GM21367 (cell line): ENCODE measurements around the gene GIT1.
"Not testable (repeated sequence)": the region's sequence is repeated elsewhere in the genome, so short reads cannot be mapped to it uniquely, and the experiment has no call there.

Experiments used
- ATAC-seq: cut with Tn5 transposase; IDR thresholded peaks from one replicate; pipeline ENCODE4 v1.9.1; 2021; ENCODE audit not compliant: unreplicated experiment

The GIT1 gene

GRCh38 chr17:29567554-29568330, 21.7 kb downstream of the GIT1 start:
- peak; percentile 30 for ATAC-seq

- no peak for ATAC-seq
Measured at GRCh38 chr17:29567304-29567553, 22.2 kb downstream of the GIT1 start.

GRCh38 chr17:29566473-29567303, 22.8 kb downstream of the GIT1 start, which contains the start of gene ABHD15:
Gene ABHD15, minus strand, starts transcription at chr17:29567037. Its CDS starts 71 bp downstream, at chr17:29566966.
- ATAC-seq = no peak

- no peak for ATAC-seq
Measured at GRCh38 chr17:29565643-29566472, 23.6 kb downstream of the GIT1 start.

- no peak for ATAC-seq
Measured at GRCh38 chr17:29563816-29564215, 25.6 kb downstream of the GIT1 start.

- ATAC-seq = no peak
Measured at GRCh38 chr17:29562615-29563014, 26.8 kb downstream of the GIT1 start.

- ATAC-seq = no peak
Measured at GRCh38 chr17:29561554-29562517, 27.6 kb downstream of the GIT1 start.

- ATAC-seq = no peak
Measured at GRCh38 chr17:29560316-29560715, 29.1 kb downstream of the GIT1 start.

- no peak for ATAC-seq
Measured at GRCh38 chr17:29559640-29560039, 29.8 kb downstream of the GIT1 start.

- not testable (repeated sequence) for ATAC-seq
Measured at GRCh38 chr17:29558139-29558538, 31.3 kb downstream of the GIT1 start.

- no peak for ATAC-seq
Measured at GRCh38 chr17:29557739-29558116, 31.7 kb downstream of the GIT1 start.

- ATAC-seq = no peak
Measured at GRCh38 chr17:29557085-29557738, 32.2 kb downstream of the GIT1 start.

- ATAC-seq = no peak
Measured at GRCh38 chr17:29555840-29556239, 33.6 kb downstream of the GIT1 start.

- ATAC-seq = no peak
Measured at GRCh38 chr17:29549177-29549923, 40.1 kb downstream of the GIT1 start.

- no peak for ATAC-seq
Measured at GRCh38 chr17:29546830-29547229, 42.6 kb downstream of the GIT1 start.

- no peak for ATAC-seq
Measured at GRCh38 chr17:29546085-29546484, 43.4 kb downstream of the GIT1 start.

GRCh38 chr17:29544066-29544465, 45.4 kb downstream of the GIT1 start:
- no peak for ATAC-seq

- no peak for ATAC-seq
Measured at GRCh38 chr17:29533976-29534375, 55.5 kb downstream of the GIT1 start.

GRCh38 chr17:29526322-29526721, 63.1 kb downstream of the GIT1 start:
- no peak for ATAC-seq
